H9 (cell line): Measurements from ENCODE around the gene OLFM1. TPM values are rescaled to one million over a fixed set of nuclear protein-coding genes. Genes with fewer than 3 reads are reported as not detected.

ENCODE experiments used
- DNase-seq: peaks from one replicate; pipeline ENCODE4 v3.0.0-alpha.2; 2017
- H2AFZ ChIP-seq: one replicate; pipeline ENCODE4 v1.6.1; 2013; ENCODE audit warnings: mild to moderate bottlenecking, low read length, control low read depth, moderate library complexity
- H2AK5ac ChIP-seq: 2 replicates; pipeline ENCODE4 v1.6.1; 2013; ENCODE audit warnings: low read length, control low read depth, mixed read lengths; ENCODE audit not compliant: insufficient read length
- H2BK120ac ChIP-seq: one replicate; pipeline ENCODE4 v1.6.1; 2013; ENCODE audit warnings: low read depth, mild to moderate bottlenecking, low read length, control low read depth, inconsistent platforms; ENCODE audit not compliant: poor library complexity, severe bottlenecking
- H2BK12ac ChIP-seq: 2 replicates; pipeline ENCODE4 v1.6.1; 2013; ENCODE audit warnings: low read length, control low read depth, mixed read lengths, low read depth; ENCODE audit not compliant: insufficient read length
- H2BK15ac ChIP-seq: 2 replicates; pipeline ENCODE4 v1.6.1; 2013; ENCODE audit warnings: low read depth, low read length, control low read depth
- H2BK20ac ChIP-seq: one replicate; pipeline ENCODE4 v1.6.1; 2013; ENCODE audit warnings: low read depth, mild to moderate bottlenecking, low read length, control low read depth, inconsistent platforms; ENCODE audit not compliant: poor library complexity, severe bottlenecking
- H2BK5ac ChIP-seq: 2 replicates; pipeline ENCODE4 v1.6.1; 2013; ENCODE audit warnings: low read length, control low read depth, mixed read lengths; ENCODE audit not compliant: insufficient read length
- H3K14ac ChIP-seq: 2 replicates; pipeline ENCODE4 v1.6.1; 2013; ENCODE audit warnings: low read length, control low read depth; ENCODE audit not compliant: insufficient read depth
- H3K18ac ChIP-seq: 2 replicates; pipeline ENCODE4 v1.6.1; 2013; ENCODE audit warnings: low read depth, mild to moderate bottlenecking, mixed read lengths, low read length, control low read depth; ENCODE audit not compliant: insufficient read length
- H3K23ac ChIP-seq: 2 replicates; pipeline ENCODE4 v1.6.1; 2013; ENCODE audit warnings: low read length, control low read depth, mixed read lengths, low read depth; ENCODE audit not compliant: insufficient read length
- H3K23me2 ChIP-seq: 2 replicates; pipeline ENCODE4 v1.6.1; 2013; ENCODE audit warnings: low read depth, mild to moderate bottlenecking, mixed read lengths, low read length, control low read depth; ENCODE audit not compliant: insufficient read length, poor library complexity, severe bottlenecking
- H3K27ac ChIP-seq: 2 replicates; pipeline ENCODE4 v1.5.1; 2013; ENCODE audit warnings: low read length, control low read depth, mixed read lengths, low read depth; ENCODE audit not compliant: insufficient read length
- H3K27me3 ChIP-seq: 2 replicates; pipeline ENCODE4 v1.6.1; 2013; ENCODE audit warnings: low read length, control low read depth, inconsistent platforms; ENCODE audit not compliant: insufficient read depth
- H3K4ac ChIP-seq: 2 replicates; pipeline ENCODE4 v1.6.1; 2013; ENCODE audit warnings: low read depth, mild to moderate bottlenecking, control low read depth, inconsistent platforms, low read length, moderate library complexity
- H3K4me1 ChIP-seq: 2 replicates; pipeline ENCODE4 v1.6.1; 2013; ENCODE audit warnings: low read length, control low read depth, inconsistent platforms; ENCODE audit not compliant: insufficient read depth
- H3K4me2 ChIP-seq: 2 replicates; pipeline ENCODE4 v1.6.1; 2013; ENCODE audit warnings: low read length, control low read depth, mixed read lengths; ENCODE audit not compliant: insufficient read length, insufficient read depth
- H3K56ac ChIP-seq: 2 replicates; pipeline ENCODE4 v1.6.1; 2013; ENCODE audit warnings: low read depth, mild to moderate bottlenecking, mixed read lengths, low read length, control low read depth; ENCODE audit not compliant: insufficient read length
- H3K79me1 ChIP-seq: 2 replicates; pipeline ENCODE4 v1.6.1; 2013; ENCODE audit warnings: low read depth, mild to moderate bottlenecking, moderate library complexity, low read length, control low read depth, inconsistent platforms; ENCODE audit not compliant: insufficient read depth, poor library complexity, severe bottlenecking
- H3K79me2 ChIP-seq: 2 replicates; pipeline ENCODE4 v1.6.1; 2013; ENCODE audit warnings: low read length, control low read depth, inconsistent platforms; ENCODE audit not compliant: insufficient read depth
- H3K9ac ChIP-seq: 2 replicates; pipeline ENCODE4 v1.6.1; 2013; ENCODE audit warnings: low read length, control low read depth, mixed read lengths; ENCODE audit not compliant: insufficient read length; ENCODE audit errors: extremely low read depth
- H3K9me3 ChIP-seq: one replicate; pipeline ENCODE4 v1.6.1; 2013; ENCODE audit warnings: low read depth, low read length, inconsistent platforms; ENCODE audit not compliant: control insufficient read depth
- H3T11ph ChIP-seq: one replicate; pipeline ENCODE4 v1.6.1; 2013; ENCODE audit warnings: mild to moderate bottlenecking, low read length, control low read depth, inconsistent platforms
- H4K20me1 ChIP-seq: one replicate; pipeline ENCODE4 v1.6.1; 2013; ENCODE audit not compliant: control insufficient read depth, insufficient read length, insufficient read depth
- H4K5ac ChIP-seq: 2 replicates; pipeline ENCODE4 v1.6.1; 2013; ENCODE audit warnings: low read depth, mild to moderate bottlenecking, mixed read lengths, low read length, control low read depth; ENCODE audit not compliant: insufficient read length
- H4K8ac ChIP-seq: replicated peaks from 2 replicates; pipeline ENCODE4 v1.6.1; 2013; ENCODE audit warnings: low read length, control low read depth, mixed read lengths, low read depth; ENCODE audit not compliant: insufficient read length
- H4K91ac ChIP-seq: 2 replicates; pipeline ENCODE4 v1.6.1; 2013; ENCODE audit warnings: low read depth, mild to moderate bottlenecking, moderate library complexity, mixed read lengths, low read length, control low read depth; ENCODE audit not compliant: insufficient read length
- H3K27ac Mint-ChIP-seq, 3 experiments: 2 replicates in 2 of 3; 3 replicates in 1 of 3; pipeline ENCODE4 v1.8.0; 2020 to 2021; ENCODE audit warnings: mixed read lengths in 3 of 3, mild to moderate bottlenecking in 1 of 3, moderate library complexity in 1 of 3
- H3K27me3 Mint-ChIP-seq: 2 replicates; pipeline ENCODE4 v1.8.0; 2021; ENCODE audit warnings: low read depth, mild to moderate bottlenecking, moderate library complexity, mixed read lengths
- H3K36me3 Mint-ChIP-seq, 3 experiments: 2 replicates in 2 of 3; 3 replicates in 1 of 3; pipeline ENCODE4 v1.8.0; 2020 to 2021; ENCODE audit warnings: low read depth in 3 of 3, mixed read lengths in 3 of 3; ENCODE audit not compliant: insufficient read depth in 1 of 3
- H3K4me1 Mint-ChIP-seq, 2 experiments: 2 replicates each; pipeline ENCODE4 v1.8.0; 2020; ENCODE audit warnings: mixed read lengths in 2 of 2
- H3K4me3 Mint-ChIP-seq, 2 experiments: 2 replicates in 1 of 2; 3 replicates in 1 of 2; pipeline ENCODE4 v1.8.0; 2020 to 2021; ENCODE audit warnings: mild to moderate bottlenecking in 2 of 2, mixed read lengths in 2 of 2, moderate library complexity in 1 of 2
- H3K9me3 Mint-ChIP-seq, 2 experiments: 2 replicates in 1 of 2; 3 replicates in 1 of 2; pipeline ENCODE4 v1.8.0; 2020; ENCODE audit warnings: mild to moderate bottlenecking in 2 of 2, mixed read lengths in 2 of 2, moderate library complexity in 1 of 2
- CTCF ChIP-seq: fragments of 200-600 bp; sonication (generic); conservative IDR thresholded peaks from 3 replicates; pipeline ENCODE4 v1.8.0; 2021; ENCODE audit warnings: antibody characterized with exemption, mild to moderate bottlenecking
- WGBS: extraction: QIAGEN DNeasy Blood & Tissue Kit; methylation state at CpG from one replicate; pipeline ENCODE4 v1.1.7; 2013; ENCODE audit warnings: missing lambda C conversion rate, low lambda C conversion rate, mixed read lengths; ENCODE audit not compliant: insufficient read length; ENCODE audit errors: extremely low coverage; 5-methylcytosine and 5-hydroxymethylcytosine counted together
- total RNA-seq: library from RNA; stranded (reverse); gene quantifications from 2 replicates; pipeline ENCODE4 v1.2.1, GENCODE V29; 2021

Gene OLFM1
- total RNA-seq, 1 experiment from 2014 or later = 34.1 TPM

DNA sequence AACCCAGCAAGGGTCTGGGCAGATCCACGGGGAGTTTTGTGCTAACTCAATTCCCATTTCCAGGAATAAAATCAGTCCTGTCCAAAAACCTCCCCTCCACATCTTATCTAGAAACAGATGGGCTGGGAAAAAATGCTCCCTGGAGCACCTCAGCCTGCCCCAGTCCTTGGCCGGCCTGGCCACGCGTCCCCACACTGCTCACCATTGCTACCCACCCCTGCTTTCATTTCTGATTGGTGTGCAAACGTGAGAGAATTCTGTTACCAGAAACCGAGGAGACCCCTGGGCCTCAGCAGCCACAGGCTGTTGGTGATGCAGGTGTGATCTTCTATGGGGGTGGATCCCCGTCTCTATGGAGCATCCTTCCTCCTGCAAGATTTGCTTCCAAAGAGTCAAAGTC is 38.0 kb upstream of the OLFM1 start:
- Histone ChIP-seq H2BK20ac (no peak overlapping the region), H4K20me1 (no peaks in the 10 kb centered on the region), H3K18ac (no peak overlapping the region), H3K79me2 (no peaks in the 10 kb centered on the region), H2AK5ac (no peak overlapping the region), H3K56ac (no peak overlapping the region), H3K79me1 (no peaks in the 10 kb centered on the region), H3T11ph (no peak overlapping the region), H3K9me3 (no peaks in the 10 kb centered on the region), H2BK5ac (no peak overlapping the region), H3K27ac (no peak overlapping the region), H2BK120ac (no peak overlapping the region), H3K4me1 (no peaks in the 10 kb centered on the region), H3K9ac (no peak overlapping the region), H2AFZ (no peak overlapping the region), H3K4me2 (no peak overlapping the region), H4K5ac (no peak overlapping the region), H3K23ac (no peak overlapping the region), H3K27me3 (no peaks in the 10 kb centered on the region), H2BK12ac (no peak overlapping the region), H4K91ac (no peak overlapping the region), H3K14ac (no peak overlapping the region), H3K4ac (no peak overlapping the region), H2BK15ac (no peak overlapping the region), H4K8ac (no peak overlapping the region), H3K23me2 (no peaks in the 10 kb centered on the region)
- H3K9me3 Mint-ChIP-seq = peaks cover 0 to 9% of the 10 kb centered on the region in 2 experiments; a peak in 2 of 5 replicates
- 0 out of 4 replicates have a peak, but pooled peaks cover 0 to 2% of the 10 kb centered on the region in 2 experiments for H3K4me1 Mint-ChIP-seq
- DNase-seq = no peak
- H3K36me3 Mint-ChIP-seq = peaks cover 0 to 2% (median 0%) of the 10 kb centered on the region in 3 experiments; a peak in 2 of 7 replicates
- TF ChIP-seq CTCF = no peak
- whole genome bisulfite sequencing = no CpG with 5 or more reads among the region's 7 CpGs
- no peak overlapping the region for H3K4me3 Mint-ChIP-seq
- H3K27me3 Mint-ChIP-seq = peaks cover 2% of the 10 kb centered on the region
- H3K27ac Mint-ChIP-seq = no peak overlapping the region
